ENCODE results near the gene DNAH6. TPM values are rescaled to one million over a fixed set of nuclear protein-coding genes. Genes with fewer than 3 reads are reported as not detected.

The DNAH6 gene
- total and polyA plus RNA-seq, 2 of the 8 experiments (the other 6 are each of a cell fraction or from before 2014, with no cell fraction given), result 0.06 to 0.43 TPM

DNA sequence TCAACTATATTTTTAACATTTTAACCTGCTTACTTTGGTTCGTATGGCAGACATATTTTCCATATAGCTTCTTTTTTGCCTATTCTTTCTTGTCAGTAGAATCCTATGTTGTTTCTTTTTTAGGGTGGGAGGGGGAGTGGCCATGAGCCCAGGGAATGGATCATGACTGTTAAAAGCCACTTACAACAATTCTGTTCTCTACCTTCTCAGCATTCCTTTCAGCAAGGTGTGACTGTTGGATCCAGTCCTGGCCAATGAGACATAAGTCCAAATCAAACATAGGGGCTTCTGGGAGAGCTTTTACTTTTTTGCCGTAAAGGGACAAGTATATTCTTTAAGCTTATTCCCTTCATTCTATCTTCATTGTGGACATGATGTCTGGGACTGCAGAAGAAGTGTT lies 25.0 kb upstream of the DNAH6 start (continued):
- TF ChIP-seq HDAC2 (IDR thresholded peaks at IDR 0.05; ENCODE audit: borderline replicate concordance in 1 of 2, low read depth in 2 of 2, low read length in 2 of 2), result no peak
- TF ChIP-seq TBP (IDR thresholded peaks at IDR 0.05; ENCODE audit: low read depth, low read length), result no peak
- no peak for TF ChIP-seq EZH2 (IDR thresholded peaks at IDR 0.05; ENCODE audit: low read depth, low read length, severe bottlenecking)
- TF ChIP-seq FOSL1 (IDR thresholded peaks at IDR 0.05; ENCODE audit: insufficient read depth, low read depth, low read length), result no peak
- no peak for TF ChIP-seq PHF8 (conservative IDR thresholded peaks at IDR 0.05; ENCODE audit: low read depth, low read length)
- TF ChIP-seq POLR2A (IDR thresholded peaks at IDR 0.05; ENCODE audit: control extremely low read depth in 1 of 2, low read depth in 2 of 2, low read length in 2 of 2), result no peak
- TF ChIP-seq SUZ12 (IDR thresholded peaks at IDR 0.05; ENCODE audit: low read length), result no peak
